Measurements from ENCODE around the gene CTSO. TPM values are rescaled to one million over a fixed set of nuclear protein-coding genes. Genes with fewer than 3 reads are reported as not detected.

CTSO gene
- total RNA-seq, 2 experiments from 2014 or later, result 2.3 to 2.4 TPM

DNA sequence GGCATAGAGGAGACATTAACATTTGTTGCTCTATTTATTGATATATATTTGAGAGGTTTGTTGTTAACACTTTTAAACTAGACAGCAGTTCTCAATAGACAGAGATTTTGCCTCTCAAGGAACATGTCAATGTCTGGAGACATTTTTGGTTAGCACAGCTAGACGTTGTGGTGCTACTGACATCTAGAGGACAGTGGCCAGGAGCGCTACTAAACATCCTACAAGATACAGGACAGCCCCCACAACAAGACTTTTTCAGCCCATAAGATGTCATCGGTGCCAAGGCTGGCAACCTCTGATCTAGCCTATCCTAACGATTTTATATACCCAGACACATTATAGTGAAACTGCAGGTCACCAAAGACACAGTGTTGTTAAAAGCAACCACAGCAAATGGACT is 18.4 kb upstream of the CTSO start:
- POLR2A ChIA-PET, result no interaction called here
- ATAC-seq (no peak), DNase-seq (no peak)
- no peaks in the 10 kb centered on the region for H3K36me3 Mint-ChIP-seq (ENCODE audit: low read depth)
- H3K27me3 Mint-ChIP-seq (ENCODE audit: low read depth), result no peaks in the 10 kb centered on the region
- no peak overlapping the region for H3K27ac Mint-ChIP-seq
- no peaks in the 10 kb centered on the region for H3K9me3 Mint-ChIP-seq (ENCODE audit: insufficient read depth)
- CTCF ChIA-PET, result no interaction called here
- no peaks in the 10 kb centered on the region for H3K4me1 Mint-ChIP-seq (ENCODE audit: low read depth)
- no peak overlapping the region for H3K4me3 Mint-ChIP-seq

DNA sequence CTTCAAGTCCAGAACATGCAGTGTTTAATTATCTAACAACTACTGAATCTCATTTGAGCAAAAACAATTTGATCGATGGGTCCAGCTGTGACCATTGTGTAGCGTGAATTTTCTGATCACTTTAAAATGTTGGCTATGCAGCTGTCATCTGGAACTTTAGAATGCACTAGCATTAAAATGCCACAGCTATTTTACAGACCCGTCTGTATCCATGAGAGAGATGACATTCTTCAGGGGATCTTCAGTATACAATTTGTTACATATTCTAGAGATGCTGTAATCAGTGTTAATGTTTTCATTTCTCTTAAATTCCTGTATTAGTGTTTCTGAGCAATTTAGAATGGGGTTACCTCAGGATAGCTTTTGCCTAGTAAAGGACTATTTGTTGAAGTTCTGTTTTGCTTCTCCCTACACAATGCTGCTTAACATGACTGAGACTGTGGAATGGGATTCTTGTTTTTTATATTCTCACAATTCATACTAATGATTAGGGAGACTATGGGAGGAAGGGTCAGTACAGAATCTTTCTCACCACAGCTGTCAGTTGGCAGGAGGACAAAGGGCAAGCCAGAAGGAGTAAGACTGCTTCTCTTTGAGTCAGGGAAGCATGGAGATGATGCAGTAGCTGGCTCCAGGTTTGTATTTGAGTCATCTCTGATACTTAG is 13.2 kb upstream of the CTSO start:
- CTCF ChIA-PET, result no interaction called here
- POLR2A ChIA-PET, result no interaction called here
- H3K4me3 Mint-ChIP-seq, result no peak overlapping the region

GRCh38 chr4:155966171-155966570 is 12.5 kb upstream of the CTSO start:
- POLR2A ChIA-PET, result no interaction called here
- H3K9me3 Mint-ChIP-seq (ENCODE audit: insufficient read depth), result no peaks in the 10 kb centered on the region
- no peaks in the 10 kb centered on the region for H3K27me3 Mint-ChIP-seq (ENCODE audit: low read depth)
- H3K4me3 Mint-ChIP-seq, result no peak overlapping the region
- CTCF ChIA-PET, result no interaction called here
- H3K4me1 Mint-ChIP-seq (ENCODE audit: low read depth), result no peaks in the 10 kb centered on the region
- H3K36me3 Mint-ChIP-seq (ENCODE audit: low read depth), result no peaks in the 10 kb centered on the region
- ATAC-seq, result no peak
- no peak for DNase-seq
- H3K27ac Mint-ChIP-seq, result no peak overlapping the region

More for the DNA sequence above, 13.2 kb upstream of the CTSO start:
- H3K9me3 Mint-ChIP-seq (ENCODE audit: insufficient read depth), result no peaks in the 10 kb centered on the region
- no peak overlapping the region for H3K27ac Mint-ChIP-seq
- no peaks in the 10 kb centered on the region for H3K27me3 Mint-ChIP-seq (ENCODE audit: low read depth)
- no peaks in the 10 kb centered on the region for H3K36me3 Mint-ChIP-seq (ENCODE audit: low read depth)
- ATAC-seq (no peak), DNase-seq (no peak)
- no peaks in the 10 kb centered on the region for H3K4me1 Mint-ChIP-seq (ENCODE audit: low read depth)

- Mint-ChIP-seq H3K27ac (no peak overlapping the region), H3K9me3 (ENCODE audit: insufficient read depth) (no peaks in the 10 kb centered on the region), H3K4me3 (no peak overlapping the region), H3K36me3 (ENCODE audit: low read depth) (no peaks in the 10 kb centered on the region), H3K27me3 (ENCODE audit: low read depth) (no peaks in the 10 kb centered on the region), H3K4me1 (ENCODE audit: low read depth) (no peaks in the 10 kb centered on the region)
- DNase-seq (no peak), ATAC-seq (no peak)
- POLR2A ChIA-PET, result interaction anchor here (0.9 kb wide), 1 partner anchor 10 kb away, joined by 3 read pairs; the partner anchor contains the start of gene CTSO
- CTCF ChIA-PET, result interaction anchor here (0.7 kb wide), 1 partner anchor 11 kb away, joined by 5 read pairs; the partner anchor contains the start of gene CTSO
These were observed 10.6 kb upstream of the CTSO start for GRCh38 chr4:155964016-155964891.

GRCh38 chr4:155962767-155963166 is 9.1 kb upstream of the CTSO start:
- ATAC-seq (no peak), DNase-seq (no peak)
- no peaks in the 10 kb centered on the region for H3K27me3 Mint-ChIP-seq (ENCODE audit: low read depth)
- ChIA-PET POLR2A (interaction anchor here (1.2 kb wide), 1 partner anchor 9 kb away, joined by 4 read pairs; no protein-coding TSS in a partner anchor), CTCF (no interaction called here)
- no peaks in the 10 kb centered on the region for H3K36me3 Mint-ChIP-seq (ENCODE audit: low read depth)
- H3K9me3 Mint-ChIP-seq (ENCODE audit: insufficient read depth), result no peaks in the 10 kb centered on the region
- no peaks in the 10 kb centered on the region for H3K4me1 Mint-ChIP-seq (ENCODE audit: low read depth)
- H3K4me3 Mint-ChIP-seq, result no peak overlapping the region
- no peak overlapping the region for H3K27ac Mint-ChIP-seq

- no peak for ATAC-seq
- no peak overlapping the region for H3K4me3 Mint-ChIP-seq
- H3K9me3 Mint-ChIP-seq (ENCODE audit: insufficient read depth), result no peaks in the 10 kb centered on the region
- POLR2A ChIA-PET, result no interaction called here
- no peak for DNase-seq
- H3K36me3 Mint-ChIP-seq (ENCODE audit: low read depth), result no peaks in the 10 kb centered on the region
- H3K4me1 Mint-ChIP-seq (ENCODE audit: low read depth), result no peaks in the 10 kb centered on the region
- H3K27me3 Mint-ChIP-seq (ENCODE audit: low read depth), result no peaks in the 10 kb centered on the region
- CTCF ChIA-PET, result no interaction called here
- H3K27ac Mint-ChIP-seq, result no peak overlapping the region
These were observed 7.9 kb upstream of the CTSO start for GRCh38 chr4:155961575-155961974.

DNA sequence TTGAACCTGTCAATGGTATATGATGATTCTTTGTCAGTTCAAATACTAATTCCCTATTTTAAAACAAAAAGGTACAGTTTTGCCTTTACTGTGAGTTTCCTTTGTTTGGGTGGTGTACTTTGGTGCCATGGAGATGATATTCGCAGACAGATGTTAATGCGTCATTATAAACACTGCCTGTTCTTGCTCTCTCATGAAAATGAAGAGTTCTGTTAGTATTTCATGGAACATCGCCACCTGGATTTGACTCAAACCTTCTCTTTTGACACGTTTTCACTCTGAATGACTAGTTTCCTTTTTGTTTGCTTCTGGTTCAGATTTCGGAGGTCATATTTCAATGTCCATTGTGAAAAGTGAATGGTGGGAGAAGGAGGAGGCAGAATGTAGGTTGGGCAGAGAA is 6.9 kb upstream of the CTSO start:
- Mint-ChIP-seq H3K27ac (no peak overlapping the region), H3K27me3 (ENCODE audit: low read depth) (peaks cover 4% of the 10 kb centered on the region), H3K9me3 (ENCODE audit: insufficient read depth) (no peaks in the 10 kb centered on the region), H3K4me1 (ENCODE audit: low read depth) (no peaks in the 10 kb centered on the region), H3K4me3 (no peak overlapping the region), H3K36me3 (ENCODE audit: low read depth) (no peaks in the 10 kb centered on the region)
- ATAC-seq, result no peak
- CTCF ChIA-PET, result no interaction called here
- no peak for DNase-seq
- POLR2A ChIA-PET, result no interaction called here

DNA sequence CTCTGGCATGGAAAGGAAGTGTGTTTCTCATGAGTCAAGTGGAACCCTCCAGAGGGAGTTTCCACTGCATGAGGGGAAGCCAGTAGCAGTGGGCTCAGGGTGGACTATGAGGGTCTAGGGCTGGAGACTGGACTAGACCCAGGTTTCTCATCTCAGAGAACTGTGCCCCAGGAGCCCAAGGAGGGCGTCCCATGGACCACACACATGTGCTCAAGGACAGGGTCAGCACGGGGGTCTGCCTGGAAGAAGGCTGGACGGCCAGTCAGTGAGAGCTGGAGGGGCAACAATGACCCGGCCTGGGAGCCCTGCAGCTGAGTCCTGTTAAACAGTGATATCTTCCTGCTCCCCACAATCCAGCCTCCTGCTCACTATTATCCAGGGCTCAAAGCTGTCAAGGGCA is 5.8 kb upstream of the CTSO start:
- no peak for ATAC-seq
- Mint-ChIP-seq H3K4me1 (ENCODE audit: low read depth) (peaks cover 2% of the 10 kb centered on the region), H3K9me3 (ENCODE audit: insufficient read depth) (no peaks in the 10 kb centered on the region), H3K4me3 (no peak overlapping the region), H3K36me3 (ENCODE audit: low read depth) (no peaks in the 10 kb centered on the region), H3K27me3 (ENCODE audit: low read depth) (peaks cover 4% of the 10 kb centered on the region), H3K27ac (no peak overlapping the region)
- ChIA-PET POLR2A (no interaction called here), CTCF (no interaction called here)
- DNase-seq, result no peak

DNA sequence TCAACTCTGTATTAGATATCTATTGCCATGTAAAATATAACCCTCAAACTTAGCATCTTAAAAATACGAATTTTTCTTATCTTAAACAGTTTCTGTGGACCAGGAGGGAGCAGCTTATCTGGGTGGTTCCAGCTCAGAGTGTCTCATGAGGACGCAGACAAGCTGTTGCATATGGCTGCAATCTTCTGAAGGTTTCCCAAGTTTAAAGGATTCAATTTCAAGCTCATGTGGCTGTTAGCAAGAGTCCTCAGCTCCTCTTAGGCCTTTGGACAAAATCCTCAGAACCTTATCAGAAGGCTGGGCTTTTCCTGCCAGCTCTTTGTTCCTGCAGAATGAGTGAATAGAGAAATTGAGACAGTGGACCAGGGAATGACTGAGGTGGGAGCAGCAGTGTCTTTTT is 2.8 kb upstream of the CTSO start:
- Mint-ChIP-seq H3K4me1 (ENCODE audit: low read depth) (peaks cover 17% of the 10 kb centered on the region), H3K4me3 (no peak overlapping the region), H3K27ac (no peak overlapping the region), H3K9me3 (ENCODE audit: insufficient read depth) (no peaks in the 10 kb centered on the region), H3K36me3 (ENCODE audit: low read depth) (no peaks in the 10 kb centered on the region), H3K27me3 (ENCODE audit: low read depth) (peaks cover 4% of the 10 kb centered on the region)
- no peak for ATAC-seq
- POLR2A ChIA-PET, result no interaction called here
- DNase-seq, result no peak
- CTCF ChIA-PET, result no interaction called here

DNA sequence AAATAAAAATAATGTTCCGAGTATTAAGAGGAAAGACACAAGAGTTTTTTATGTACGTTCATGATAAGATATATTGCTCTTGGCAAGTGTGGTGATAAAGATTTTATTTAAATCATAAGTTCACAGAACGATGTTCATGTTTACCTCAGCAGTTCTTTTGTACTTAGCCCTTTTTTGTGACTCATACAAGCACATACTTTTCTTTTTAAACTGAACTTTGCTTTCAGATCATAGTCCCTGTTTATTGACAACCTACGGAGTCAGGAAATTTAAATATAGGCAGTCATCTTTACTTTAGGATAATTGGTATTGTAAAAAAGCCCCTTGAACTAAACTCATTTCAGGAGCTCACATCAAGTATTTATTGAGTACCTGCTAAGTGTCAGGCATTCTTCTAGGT is 1.3 kb upstream of the CTSO start:
- H3K36me3 Mint-ChIP-seq (ENCODE audit: low read depth), result no peaks in the 10 kb centered on the region
- H3K27me3 Mint-ChIP-seq (ENCODE audit: low read depth), result peaks cover 4% of the 10 kb centered on the region
- ChIA-PET POLR2A (no interaction called here), CTCF (no interaction called here)
- no peak overlapping the region for H3K4me3 Mint-ChIP-seq
- DNase-seq (no peak), ATAC-seq (no peak)
- H3K27ac Mint-ChIP-seq, result no peak overlapping the region
- no peaks in the 10 kb centered on the region for H3K9me3 Mint-ChIP-seq (ENCODE audit: insufficient read depth)
- H3K4me1 Mint-ChIP-seq (ENCODE audit: low read depth), result peaks cover 17% of the 10 kb centered on the region

DNA sequence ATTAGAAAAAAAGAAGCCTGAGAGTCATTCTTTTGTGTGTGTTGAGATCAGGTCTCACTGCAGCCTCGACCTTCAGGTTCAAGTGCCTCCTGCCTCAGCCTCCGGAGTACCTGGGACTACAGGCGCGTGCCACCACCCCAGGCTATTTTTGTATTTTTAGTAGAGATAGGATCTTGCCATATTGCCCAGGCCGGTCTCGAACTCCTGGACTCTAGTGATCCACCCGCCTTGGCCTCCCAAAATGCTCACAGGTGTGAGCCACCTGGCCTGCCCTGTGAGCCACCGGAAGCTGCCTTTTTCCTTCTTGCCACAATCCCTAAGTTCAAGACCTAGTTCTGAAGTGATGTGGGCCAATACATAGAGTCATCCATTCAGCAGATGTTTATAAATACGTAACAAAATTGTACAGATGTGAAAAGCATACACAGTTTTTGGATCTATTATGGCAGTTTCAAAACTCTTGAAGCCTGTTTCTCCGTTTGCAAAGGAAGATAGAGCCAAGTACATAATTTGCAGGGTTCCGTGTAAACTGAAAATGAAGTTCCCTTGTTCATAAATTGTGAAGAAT is 536 bp upstream of the CTSO start:
- ChIA-PET CTCF (interaction anchor here (0.9 to 4.0 kb wide), 9 partner anchors 10 to 523 kb away, joined by 3 to 47 read pairs (median 4); no protein-coding TSS in a partner anchor), POLR2A (interaction anchor here (0.6 to 1.6 kb wide), 6 partner anchors 8 to 144 kb away, joined by 3 to 8 read pairs (median 4); no protein-coding TSS in a partner anchor)
- DNase-seq (no peak), ATAC-seq (no peak)
- Mint-ChIP-seq H3K9me3 (ENCODE audit: insufficient read depth) (no peaks in the 10 kb centered on the region), H3K36me3 (ENCODE audit: low read depth) (no peaks in the 10 kb centered on the region), H3K27me3 (ENCODE audit: low read depth) (peaks cover 4% of the 10 kb centered on the region), H3K4me3 (peak overlapping the region; percentile 96), H3K27ac (peak overlapping the region; percentile 99), H3K4me1 (ENCODE audit: low read depth) (peaks cover 17% of the 10 kb centered on the region)

DNA sequence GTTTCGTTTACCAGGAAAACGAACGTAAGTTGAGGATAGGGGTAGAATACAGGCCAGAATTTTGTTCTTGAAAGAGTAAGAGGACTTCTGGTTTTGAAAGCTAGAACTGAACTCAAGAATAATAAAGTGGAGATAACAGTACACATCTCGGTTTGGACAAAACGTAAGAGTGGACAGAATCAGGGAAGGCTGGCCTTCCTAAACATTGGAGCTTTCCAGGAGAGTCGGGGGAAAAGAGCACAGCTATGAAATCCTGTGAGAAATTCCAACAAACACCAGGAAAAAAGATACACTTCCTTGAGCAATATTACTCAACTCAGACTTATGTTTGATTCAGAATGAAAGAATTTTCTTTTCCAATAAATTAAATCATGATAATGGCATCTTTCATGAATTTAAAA is 1.2 kb downstream of the CTSO start:
- CTCF ChIA-PET, result interaction anchor here (1.0 to 4.0 kb wide), 7 partner anchors 9 to 508 kb away, joined by 3 to 47 read pairs (median 4); no protein-coding TSS in a partner anchor
- Mint-ChIP-seq H3K4me3 (peak overlapping the region; percentile 30), H3K36me3 (ENCODE audit: low read depth) (no peaks in the 10 kb centered on the region), H3K27ac (no peak overlapping the region), H3K27me3 (ENCODE audit: low read depth) (peaks cover 4% of the 10 kb centered on the region), H3K4me1 (ENCODE audit: low read depth) (peaks cover 17% of the 10 kb centered on the region), H3K9me3 (ENCODE audit: insufficient read depth) (no peaks in the 10 kb centered on the region)
- DNase-seq (no peak), ATAC-seq (no peak)
- POLR2A ChIA-PET, result interaction anchor here (1.6 kb wide), 2 partner anchors 11 to 23 kb away, joined by 5 to 8 read pairs; no protein-coding TSS in a partner anchor

Measured in activated CD8-positive, alpha-beta T cell treated with anti-CD3 and anti-CD28 coated beads, Interleukin-2, amount 10 ng/mL, durations not matched to agents 7 days and 5 days (primary cell).